Measurements from ENCODE around the gene TP53RK. TPM values are rescaled to one million over a fixed set of nuclear protein-coding genes. Genes with fewer than 3 reads are reported as not detected.
A peak's percentile ranks its signal among the peaks of the same experiment; 100 is the strongest.

TP53RK gene
- total and polyA plus RNA-seq, 2 of the 13 experiments (the other 11 are each of a cell fraction or from before 2014, with no cell fraction given): 12.9 to 25.5 TPM

- peak; percentile 43 for TF ChIP-seq ZNF230 (CRISPR knock-in tag; IDR thresholded peaks at IDR 0.05)
- no peak; the same call in 1 of the 2 replicates for TF ChIP-seq NFYC (CRISPR knock-in tag; IDR thresholded peaks at IDR 0.05)
- TF ChIP-seq ASH2L (IDR thresholded peaks at IDR 0.05; ENCODE audit: insufficient read length, low read depth, low read length): peak; percentile 1
- TF ChIP-seq ZNF143 (CRISPR knock-in tag; IDR thresholded peaks at IDR 0.05): 0 out of 2 replicates have a peak, but pooled peaks have one; percentile 21
- TF ChIP-seq, protein P1, sequence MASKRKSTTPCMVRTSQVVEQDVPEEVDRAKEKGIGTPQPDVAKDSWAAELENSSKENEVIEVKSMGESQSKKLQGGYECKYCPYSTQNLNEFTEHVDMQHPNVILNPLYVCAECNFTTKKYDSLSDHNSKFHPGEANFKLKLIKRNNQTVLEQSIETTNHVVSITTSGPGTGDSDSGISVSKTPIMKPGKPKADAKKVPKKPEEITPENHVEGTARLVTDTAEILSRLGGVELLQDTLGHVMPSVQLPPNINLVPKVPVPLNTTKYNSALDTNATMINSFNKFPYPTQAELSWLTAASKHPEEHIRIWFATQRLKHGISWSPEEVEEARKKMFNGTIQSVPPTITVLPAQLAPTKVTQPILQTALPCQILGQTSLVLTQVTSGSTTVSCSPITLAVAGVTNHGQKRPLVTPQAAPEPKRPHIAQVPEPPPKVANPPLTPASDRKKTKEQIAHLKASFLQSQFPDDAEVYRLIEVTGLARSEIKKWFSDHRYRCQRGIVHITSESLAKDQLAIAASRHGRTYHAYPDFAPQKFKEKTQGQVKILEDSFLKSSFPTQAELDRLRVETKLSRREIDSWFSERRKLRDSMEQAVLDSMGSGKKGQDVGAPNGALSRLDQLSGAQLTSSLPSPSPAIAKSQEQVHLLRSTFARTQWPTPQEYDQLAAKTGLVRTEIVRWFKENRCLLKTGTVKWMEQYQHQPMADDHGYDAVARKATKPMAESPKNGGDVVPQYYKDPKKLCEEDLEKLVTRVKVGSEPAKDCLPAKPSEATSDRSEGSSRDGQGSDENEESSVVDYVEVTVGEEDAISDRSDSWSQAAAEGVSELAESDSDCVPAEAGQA (IDR thresholded peaks at IDR 0.05; ENCODE audit: low read depth): no peak
- TF ChIP-seq, protein P1 (CRISPR knock-in tag; IDR thresholded peaks at IDR 0.05; ENCODE audit: borderline replicate concordance): no peak
- TF ChIP-seq ZNF292 (CRISPR knock-in tag; IDR thresholded peaks at IDR 0.05; ENCODE audit: borderline replicate concordance, low read depth): peak; percentile 85
- no peak for TF ChIP-seq ZNF672 (CRISPR knock-in tag; IDR thresholded peaks at IDR 0.05)
- TF ChIP-seq ZNF331 (CRISPR knock-in tag; IDR thresholded peaks at IDR 0.05): peak; percentile 91
- no peak for TF ChIP-seq ZNF597 (CRISPR knock-in tag; IDR thresholded peaks at IDR 0.05)
- TF ChIP-seq ZNF580 (CRISPR knock-in tag; IDR thresholded peaks at IDR 0.05; ENCODE audit: borderline replicate concordance, low read depth): peak; percentile 74; the same call in 1 of the 2 replicates
- TF ChIP-seq SRY (CRISPR knock-in tag; IDR thresholded peaks at IDR 0.05): peak; percentile 52; the same call in 1 of the 2 replicates
- peak; percentile 79 for TF ChIP-seq PITX1 (CRISPR knock-in tag; IDR thresholded peaks at IDR 0.05)
- TF ChIP-seq TEAD3 (CRISPR knock-in tag; optimal IDR thresholded peaks at IDR 0.05; ENCODE audit: borderline replicate concordance): peak; percentile 91
- TF ChIP-seq ZNF333 (CRISPR knock-in tag; IDR thresholded peaks at IDR 0.05; ENCODE audit: borderline replicate concordance): 0 out of 2 replicates have a peak, but pooled peaks have one; percentile 62
- 0 out of 2 replicates have a peak, but pooled peaks have one; percentile 17 for TF ChIP-seq EED (CRISPR knock-in tag; IDR thresholded peaks at IDR 0.05)
- 0 out of 2 replicates have a peak, but pooled peaks have one; percentile 50 for TF ChIP-seq ESRRA (CRISPR knock-in tag; IDR thresholded peaks at IDR 0.05; ENCODE audit: low read depth)
- peak; percentile 74; the same call in 1 of the 2 replicates for TF ChIP-seq ZNF430 (CRISPR knock-in tag; IDR thresholded peaks at IDR 0.05)
- TF ChIP-seq KDM4B (CRISPR knock-in tag; IDR thresholded peaks at IDR 0.05): no peak
- no peak for TF ChIP-seq ZNF549 (CRISPR knock-in tag; IDR thresholded peaks at IDR 0.05)
- TF ChIP-seq, protein P2, sequence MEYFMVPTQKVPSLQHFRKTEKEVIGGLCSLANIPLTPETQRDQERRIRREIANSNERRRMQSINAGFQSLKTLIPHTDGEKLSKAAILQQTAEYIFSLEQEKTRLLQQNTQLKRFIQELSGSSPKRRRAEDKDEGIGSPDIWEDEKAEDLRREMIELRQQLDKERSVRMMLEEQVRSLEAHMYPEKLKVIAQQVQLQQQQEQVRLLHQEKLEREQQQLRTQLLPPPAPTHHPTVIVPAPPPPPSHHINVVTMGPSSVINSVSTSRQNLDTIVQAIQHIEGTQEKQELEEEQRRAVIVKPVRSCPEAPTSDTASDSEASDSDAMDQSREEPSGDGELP (IDR thresholded peaks at IDR 0.05; ENCODE audit: borderline replicate concordance, low read depth): no peak; the same call in 1 of the 2 replicates
- TF ChIP-seq ZMAT5 (CRISPR knock-in tag; IDR thresholded peaks at IDR 0.05; ENCODE audit: borderline replicate concordance, low read depth): no peak
Observed at GRCh38 chr20:46708172-46708860, 19.1 kb upstream of the TP53RK start (continued).

All from HepG2 (cell line).